Ecto neural progenitor cell (in vitro differentiated cells): ENCODE measurements around the gene LLPH.
A peak's percentile ranks its signal among the peaks of the same experiment; 100 is the strongest.
"Not testable (repeated sequence)": the region's sequence is repeated elsewhere in the genome, so short reads cannot be mapped to it uniquely, and the experiment has no call there.

Experiments
- DNase-seq: peaks from one replicate; pipeline ENCODE4 v3.0.0-alpha.2; 2018; ENCODE audit warnings: low spot score

LLPH gene

GRCh38 chr12:66130267-66131066 is at the start of gene LLPH:
TSS of gene LLPH (minus strand) at chr12:66130750. CDS start at chr12:66129106, 1,644 bp downstream.
- DNase-seq, result peak; percentile 93

- DNase-seq, result no peak
Observed at GRCh38 chr12:66176105-66176900, 45.8 kb upstream of the LLPH start.

GRCh38 chr12:66174391-66175325 is 44.1 kb upstream of the LLPH start:
- DNase-seq, result not testable (repeated sequence)

- DNase-seq, result no peak
Observed at GRCh38 chr12:66170606-66171005, 40.1 kb upstream of the LLPH start.

GRCh38 chr12:66169221-66170170 is 38.9 kb upstream of the LLPH start, which contains the start of gene TMBIM4:
TSS of gene TMBIM4 (minus strand) at chr12:66169996. CDS start at chr12:66169951, 45 bp downstream.
- DNase-seq, result peak; percentile 93

- no peak for DNase-seq
Observed at GRCh38 chr12:66168410-66168809, 37.9 kb upstream of the LLPH start.

GRCh38 chr12:66166561-66166960 is 36.0 kb upstream of the LLPH start:
- DNase-seq, result no peak

GRCh38 chr12:66165141-66165540 is 34.6 kb upstream of the LLPH start:
- no peak for DNase-seq

GRCh38 chr12:66164349-66164821 is 33.8 kb upstream of the LLPH start:
- DNase-seq, result no peak

GRCh38 chr12:66163289-66163688 is 32.7 kb upstream of the LLPH start:
- DNase-seq, result no peak

- DNase-seq, result no peak
Observed at GRCh38 chr12:66162701-66163100, 32.2 kb upstream of the LLPH start.

GRCh38 chr12:66160704-66161103 is 30.2 kb upstream of the LLPH start:
- DNase-seq, result no peak

- no peak for DNase-seq
Observed at GRCh38 chr12:66159123-66159522, 28.6 kb upstream of the LLPH start.

- no peak for DNase-seq
Observed at GRCh38 chr12:66156654-66157053, 26.1 kb upstream of the LLPH start.

- no peak for DNase-seq
Observed at GRCh38 chr12:66154776-66155175, 24.2 kb upstream of the LLPH start.

- DNase-seq, result no peak
Observed at GRCh38 chr12:66152732-66153131, 22.2 kb upstream of the LLPH start.

GRCh38 chr12:66149702-66150398 is 19.3 kb upstream of the LLPH start:
- no peak for DNase-seq

GRCh38 chr12:66144791-66145754 is 14.5 kb upstream of the LLPH start:
- no peak for DNase-seq

- no peak for DNase-seq
Observed at GRCh38 chr12:66143868-66144267, 13.3 kb upstream of the LLPH start.
